Suppressor macrophage treated with lipopolysaccharide for 1 hour (primary cell): ENCODE measurements around the gene DST.

Experiments
- DNase-seq, 3 donors: peaks; one replicate each; pipeline ENCODE4 v3.0.0-alpha.2; 2020 to 2022

DST gene

GRCh38 chr6:56620229-56620868 lies 22.3 kb downstream of the DST start:
- no peak for DNase-seq

DNA sequence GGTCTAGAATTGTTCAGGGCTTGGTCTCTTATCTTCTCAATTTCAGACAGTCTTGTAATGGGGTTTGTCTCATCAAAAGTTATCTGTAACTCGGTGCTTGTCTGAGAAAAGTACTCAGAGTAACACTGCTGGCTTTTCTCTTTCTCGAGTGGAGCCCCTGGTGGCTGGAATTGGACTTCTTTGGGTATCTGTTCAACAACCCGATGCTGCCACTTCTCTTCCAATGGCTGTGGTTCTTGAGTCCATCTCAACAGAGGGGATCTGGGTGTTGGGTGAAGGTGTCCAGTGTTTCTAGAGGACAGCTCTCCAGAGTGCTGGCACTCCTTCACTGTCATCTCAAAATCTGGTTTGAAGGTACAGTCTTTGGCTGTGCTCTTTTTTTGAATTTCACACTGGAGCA lies 24.6 kb downstream of the DST start:
- DNase-seq, result no peak

DNA sequence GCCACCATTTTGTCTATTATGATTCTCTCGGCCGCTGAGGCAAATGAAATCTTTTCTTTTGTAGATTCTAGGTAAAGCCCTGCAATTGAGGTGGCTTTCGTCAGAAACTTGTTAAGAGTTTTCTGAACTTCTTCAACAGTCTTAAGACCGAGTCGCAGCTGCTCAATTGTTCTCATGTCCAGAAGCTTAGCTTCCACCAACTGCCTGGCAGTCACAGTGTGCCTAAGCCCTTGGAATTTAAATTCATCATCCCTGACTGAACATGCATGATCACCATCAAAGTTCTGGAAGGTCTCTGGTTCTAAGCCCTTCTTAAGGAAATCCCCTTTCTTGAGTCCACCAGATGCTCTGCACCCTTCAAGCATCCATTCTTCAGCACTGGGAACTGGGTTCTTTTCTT lies 25.7 kb downstream of the DST start:
- no peak for DNase-seq

GRCh38 chr6:56613247-56613851 lies 29.3 kb downstream of the DST start:
- no peak for DNase-seq

- no peak for DNase-seq
Measured at GRCh38 chr6:56608332-56608731, 34.4 kb downstream of the DST start.

GRCh38 chr6:56607111-56607752 lies 35.5 kb downstream of the DST start:
- no peak for DNase-seq

DNA sequence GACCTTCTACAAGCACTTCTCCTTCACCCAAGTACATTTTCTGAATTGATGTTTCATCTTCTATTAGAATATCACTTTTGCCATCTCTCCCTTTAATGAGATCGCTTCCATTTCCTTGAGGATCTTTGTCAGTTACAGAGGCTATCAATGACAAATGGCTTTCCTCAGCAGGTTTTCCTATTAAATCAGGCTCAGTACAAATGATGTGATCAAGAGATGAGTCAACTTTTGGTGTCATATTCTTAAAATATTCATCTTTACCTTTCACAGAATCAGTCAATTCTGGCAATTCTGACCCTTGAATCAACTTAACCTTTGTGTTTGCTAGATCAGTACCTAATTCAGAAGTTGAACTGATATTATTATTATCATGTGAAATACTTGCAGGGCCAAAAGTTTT lies 37.3 kb downstream of the DST start:
- DNase-seq, result no peak

- DNase-seq, result peak; percentile 30 to 62 (median 52)
Measured at GRCh38 chr6:56604186-56604585, 38.5 kb downstream of the DST start.

DNA sequence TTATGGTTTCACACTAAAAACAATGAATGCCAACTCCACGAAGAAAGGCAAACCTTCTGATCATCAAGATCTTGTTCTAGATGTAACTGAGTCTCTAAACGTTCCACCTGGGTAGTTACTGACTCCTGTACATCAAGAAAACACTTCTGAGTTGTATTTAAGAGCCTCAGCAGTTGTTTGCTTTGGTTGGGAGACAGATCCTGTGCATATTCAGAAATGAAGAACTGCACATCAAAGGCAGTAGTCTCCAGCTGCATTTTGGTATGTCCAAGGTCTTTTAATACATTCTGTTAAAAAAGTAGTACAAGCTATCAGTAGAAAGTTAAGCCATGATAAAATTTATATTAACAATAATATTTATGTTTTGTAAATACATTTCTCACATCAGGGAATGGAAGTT lies 41.3 kb downstream of the DST start:
- DNase-seq, result no peak

- DNase-seq, result peak; percentile 79 to 83 (median 79)
Measured at GRCh38 chr6:56595490-56596122, 47.1 kb downstream of the DST start.

- DNase-seq, result no peak
Measured at GRCh38 chr6:56594699-56595098, 48.0 kb downstream of the DST start.

DNA sequence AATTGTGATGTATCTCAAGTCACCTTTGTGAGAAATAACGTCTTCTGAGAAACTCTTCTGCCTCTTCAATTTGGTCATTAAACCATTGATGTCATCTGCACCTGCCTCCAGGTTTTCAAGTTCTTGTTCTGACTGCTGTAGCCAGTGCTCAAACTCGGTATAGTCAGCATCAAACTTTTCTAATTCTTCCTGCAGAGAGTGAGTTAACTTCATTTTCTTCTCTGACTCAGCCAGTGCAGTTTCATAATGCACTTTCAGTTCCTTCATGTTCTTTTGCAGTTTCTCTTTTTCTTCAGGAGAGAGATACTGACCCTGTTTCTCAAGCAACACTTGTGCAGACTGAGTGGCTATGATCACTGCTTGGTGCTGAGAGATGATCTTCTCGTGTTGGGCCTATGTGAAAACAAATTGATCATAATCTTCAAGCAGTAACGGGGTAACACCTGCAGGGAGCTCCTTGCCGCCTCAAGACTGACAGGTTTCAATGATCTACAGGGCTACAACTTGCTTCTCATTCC lies 48.8 kb downstream of the DST start:
- peak; percentile 72 to 90 (median 89) for DNase-seq

- DNase-seq, result peak; percentile 61 to 64 (median 63)
Measured at GRCh38 chr6:56582236-56582635, 60.5 kb downstream of the DST start.

GRCh38 chr6:56581296-56581925 lies 61.3 kb downstream of the DST start:
- no peak for DNase-seq

- no peak for DNase-seq
Measured at GRCh38 chr6:56580271-56580670, 62.4 kb downstream of the DST start.

- no peak for DNase-seq
Measured at GRCh38 chr6:56579155-56579851, 63.4 kb downstream of the DST start.

GRCh38 chr6:56575736-56576135 lies 67.0 kb downstream of the DST start:
- no peak for DNase-seq

- no peak for DNase-seq
Measured at GRCh38 chr6:56574292-56574691, 68.4 kb downstream of the DST start.

DNA sequence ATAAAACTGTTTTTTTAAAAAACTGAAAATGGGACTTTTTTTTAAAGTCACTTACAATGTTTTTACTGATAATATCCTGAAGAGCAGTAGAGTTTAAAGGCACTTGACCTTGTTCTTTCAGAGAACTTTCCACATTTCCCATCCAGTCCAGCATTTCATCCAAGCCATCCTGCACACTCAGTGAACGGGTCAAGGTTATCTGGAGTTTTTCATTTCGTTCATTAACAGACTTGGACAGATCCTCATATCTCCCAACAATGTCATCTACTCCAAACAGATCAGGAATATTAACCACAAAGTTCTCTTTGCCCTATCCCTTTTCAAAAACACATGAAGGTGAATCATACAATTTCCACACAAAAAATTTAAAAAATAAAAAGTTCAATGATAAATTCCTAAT lies 69.1 kb downstream of the DST start:
- DNase-seq, result no peak

- DNase-seq, result no peak
Measured at GRCh38 chr6:56572788-56573471, 69.8 kb downstream of the DST start.

GRCh38 chr6:56571605-56572004 lies 71.1 kb downstream of the DST start:
- DNase-seq, result no peak
